Measurements from ENCODE around the gene TTLL6.

DNA sequence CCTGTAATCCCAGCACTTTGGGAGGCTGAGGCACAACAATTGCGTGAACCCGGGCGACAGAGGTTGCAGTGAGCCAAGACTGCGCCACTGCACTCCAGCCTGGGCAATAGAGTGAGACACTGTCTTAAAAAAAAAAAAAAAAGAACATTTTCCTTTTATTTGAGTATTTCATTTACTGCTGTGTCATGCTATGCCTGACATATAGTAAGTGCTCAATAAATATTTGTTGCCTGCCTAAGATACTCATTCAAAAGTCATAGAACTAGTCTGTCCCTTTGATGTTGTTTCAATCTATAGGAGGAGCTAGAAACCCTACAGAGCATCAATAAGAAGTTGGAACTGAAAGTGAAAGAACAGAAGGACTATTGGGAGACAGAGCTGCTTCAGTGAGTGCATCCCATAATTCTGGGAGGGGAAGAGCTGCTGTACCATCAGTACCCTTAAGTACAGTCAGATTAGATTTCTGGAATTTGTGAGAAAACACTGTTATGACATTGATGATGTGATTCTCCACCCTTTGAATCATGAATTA, 33.8 kb upstream of the TTLL6 start:
- TF ChIP-seq, protein P1, sequence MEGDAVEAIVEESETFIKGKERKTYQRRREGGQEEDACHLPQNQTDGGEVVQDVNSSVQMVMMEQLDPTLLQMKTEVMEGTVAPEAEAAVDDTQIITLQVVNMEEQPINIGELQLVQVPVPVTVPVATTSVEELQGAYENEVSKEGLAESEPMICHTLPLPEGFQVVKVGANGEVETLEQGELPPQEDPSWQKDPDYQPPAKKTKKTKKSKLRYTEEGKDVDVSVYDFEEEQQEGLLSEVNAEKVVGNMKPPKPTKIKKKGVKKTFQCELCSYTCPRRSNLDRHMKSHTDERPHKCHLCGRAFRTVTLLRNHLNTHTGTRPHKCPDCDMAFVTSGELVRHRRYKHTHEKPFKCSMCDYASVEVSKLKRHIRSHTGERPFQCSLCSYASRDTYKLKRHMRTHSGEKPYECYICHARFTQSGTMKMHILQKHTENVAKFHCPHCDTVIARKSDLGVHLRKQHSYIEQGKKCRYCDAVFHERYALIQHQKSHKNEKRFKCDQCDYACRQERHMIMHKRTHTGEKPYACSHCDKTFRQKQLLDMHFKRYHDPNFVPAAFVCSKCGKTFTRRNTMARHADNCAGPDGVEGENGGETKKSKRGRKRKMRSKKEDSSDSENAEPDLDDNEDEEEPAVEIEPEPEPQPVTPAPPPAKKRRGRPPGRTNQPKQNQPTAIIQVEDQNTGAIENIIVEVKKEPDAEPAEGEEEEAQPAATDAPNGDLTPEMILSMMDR (IDR thresholded peaks at IDR 0.05) = no peak
- TF ChIP-seq POLR2A (IDR thresholded peaks at IDR 0.05) = no peak
